Esophagus muscularis mucosa (tissue), 4 donors: ENCODE data around the gene GALNT6. TPM values are rescaled to one million over a fixed set of nuclear protein-coding genes. Genes with fewer than 3 reads are reported as not detected.

Source experiments
- DNase-seq: peaks from one replicate; pipeline ENCODE4 v3.0.0-alpha.2; 2017; ENCODE audit errors: extremely low spot score
- H3K27ac ChIP-seq, 4 donors: fragments of 200-600 bp; sonication (generic); replicated peaks in 1 of 4; 1 replicate in 3 of 4; 2 replicates in 1 of 4; pipeline ENCODE4 v1.5.1; 2016 to 2019; ENCODE audit warnings: mild to moderate bottlenecking in 1 of 4
- H3K27me3 ChIP-seq, 4 donors: fragments of 200-600 bp; sonication (generic); one replicate each; pipeline versions ENCODE4 v1.5.1 to v1.6.0; 2016 to 2019
- H3K36me3 ChIP-seq, 4 donors: fragments of 200-600 bp; sonication (generic); one replicate each; pipeline ENCODE4 v1.5.1; 2016 to 2019
- H3K4me1 ChIP-seq, 4 donors: fragments of 200-600 bp; sonication (generic); one replicate each; pipeline ENCODE4 v1.5.1; 2016 to 2019
- H3K4me3 ChIP-seq, 4 donors: fragments of 200-600 bp; sonication (generic); 1 replicate in 2 of 4; 2 replicates in 2 of 4; pipeline ENCODE4 v1.5.1; 2016 to 2019; ENCODE audit warnings: mild to moderate bottlenecking in 4 of 4, moderate library complexity in 1 of 4
- H3K9me3 ChIP-seq, 4 donors: fragments of 200-600 bp; sonication (generic); 1 replicate in 3 of 4; 2 replicates in 1 of 4; pipeline ENCODE4 v1.5.1; 2016 to 2019
- EP300 ChIP-seq: sonication (generic); formaldehyde crosslinking; IDR thresholded peaks from one replicate; pipeline ENCODE4 v1.6.1; 2017; ENCODE audit warnings: antibody characterized with exemption
- POLR2A ChIP-seq: fragments of 450-650 bp; IDR thresholded peaks from one replicate; pipeline ENCODE4 v1.6.1; 2017; ENCODE audit warnings: antibody characterized with exemption, moderate library complexity, mild to moderate bottlenecking, low read depth
- POLR2AphosphoS5 ChIP-seq, 2 donors: sonication (generic); formaldehyde crosslinking; IDR thresholded peaks; one replicate each; pipeline ENCODE4 v1.6.1; 2017; ENCODE audit warnings: antibody characterized with exemption in 2 of 2
- WGBS: methylation state at CpG from one replicate; pipeline ENCODE4 v1.1.5; 2018; 5-methylcytosine and 5-hydroxymethylcytosine counted together
- intact Hi-C: fragments of 100-400 bp; cut with DNase I; formaldehyde crosslinking; loops from one replicate; pipeline ENCODE4 v1.15.1; 2023
- total RNA-seq, 4 donors: library from RNA; depleted of rRNA; stranded (reverse); fragments of >200 nt; gene quantifications; one replicate each; pipeline versions ENCODE4 v1.1.0 to v1.2.1, GENCODE V29; 2016
- TF ChIP-seq, protein P1 (sequence below), 3 experiments: fragments of 200-600 bp in 2 of 3; fragments of 450-650 bp in 1 of 3; sonication (generic) in 2 of 3; IDR thresholded peaks; one replicate each; pipeline ENCODE4 v1.5.1; 2017 to 2019; ENCODE audit warnings: antibody characterized with exemption in 3 of 3, mild to moderate bottlenecking in 2 of 3, moderate library complexity in 1 of 3

The GALNT6 gene
- total RNA-seq, 4 donors from 2014 or later = 1.4 to 5.8 (median 3.1) TPM

DNA sequence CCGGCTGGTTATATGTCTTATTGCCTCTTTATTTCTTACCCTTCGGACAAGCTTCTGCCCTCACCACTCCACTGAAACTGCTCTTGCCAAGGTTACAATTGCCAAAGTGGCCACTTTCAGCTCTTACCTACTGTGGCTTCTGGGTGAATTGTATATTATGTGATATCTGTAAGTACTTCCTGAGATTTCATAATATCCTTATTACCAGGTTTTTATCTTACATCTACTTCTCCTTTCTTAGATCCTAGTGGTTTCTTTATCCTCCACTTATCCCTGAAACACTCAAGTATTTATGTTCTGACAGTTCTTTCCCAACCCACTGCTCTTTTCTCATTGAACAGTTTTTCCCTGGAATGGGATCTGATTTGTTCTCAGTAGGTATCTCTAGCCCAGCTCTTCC is 55.3 kb downstream of the GALNT6 start:
- no peak overlapping the region for H3K4me3 ChIP-seq
- no peaks in the 10 kb centered on the region for H3K36me3 ChIP-seq
- no peaks in the 10 kb centered on the region for H3K27me3 ChIP-seq
- no peak overlapping the region for H3K27ac ChIP-seq
- no peak for TF ChIP-seq EP300
- TF ChIP-seq POLR2AphosphoS5 (IDR thresholded peaks at IDR 0.05) = no peak
- TF ChIP-seq, protein P1, sequence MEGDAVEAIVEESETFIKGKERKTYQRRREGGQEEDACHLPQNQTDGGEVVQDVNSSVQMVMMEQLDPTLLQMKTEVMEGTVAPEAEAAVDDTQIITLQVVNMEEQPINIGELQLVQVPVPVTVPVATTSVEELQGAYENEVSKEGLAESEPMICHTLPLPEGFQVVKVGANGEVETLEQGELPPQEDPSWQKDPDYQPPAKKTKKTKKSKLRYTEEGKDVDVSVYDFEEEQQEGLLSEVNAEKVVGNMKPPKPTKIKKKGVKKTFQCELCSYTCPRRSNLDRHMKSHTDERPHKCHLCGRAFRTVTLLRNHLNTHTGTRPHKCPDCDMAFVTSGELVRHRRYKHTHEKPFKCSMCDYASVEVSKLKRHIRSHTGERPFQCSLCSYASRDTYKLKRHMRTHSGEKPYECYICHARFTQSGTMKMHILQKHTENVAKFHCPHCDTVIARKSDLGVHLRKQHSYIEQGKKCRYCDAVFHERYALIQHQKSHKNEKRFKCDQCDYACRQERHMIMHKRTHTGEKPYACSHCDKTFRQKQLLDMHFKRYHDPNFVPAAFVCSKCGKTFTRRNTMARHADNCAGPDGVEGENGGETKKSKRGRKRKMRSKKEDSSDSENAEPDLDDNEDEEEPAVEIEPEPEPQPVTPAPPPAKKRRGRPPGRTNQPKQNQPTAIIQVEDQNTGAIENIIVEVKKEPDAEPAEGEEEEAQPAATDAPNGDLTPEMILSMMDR (IDR thresholded peaks at IDR 0.05) = no peak
- no peak for TF ChIP-seq POLR2A
- no peak for DNase-seq
- intact Hi-C loops = no loop called here
- H3K9me3 ChIP-seq = no peaks in the 10 kb centered on the region
- peaks cover 0 to 1% (median under 1%) of the 10 kb centered on the region in 4 donors for H3K4me1 ChIP-seq
- WGBS = 68% methylated on average over 2 of the region's 2 CpGs

GRCh38 chr12:51334764-51335163 is 56.4 kb downstream of the GALNT6 start:
- no peaks in the 10 kb centered on the region for H3K36me3 ChIP-seq
- no peak overlapping the region for H3K4me3 ChIP-seq
- H3K9me3 ChIP-seq = no peaks in the 10 kb centered on the region
- WGBS = 83% methylated on average over 4 of the region's 4 CpGs
- H3K27me3 ChIP-seq = no peaks in the 10 kb centered on the region
- intact Hi-C loops = no loop called here
- no peak for TF ChIP-seq EP300
- TF ChIP-seq POLR2AphosphoS5 (IDR thresholded peaks at IDR 0.05) = no peak
- TF ChIP-seq POLR2A = no peak
- TF ChIP-seq, protein P1 (IDR thresholded peaks at IDR 0.05) = no peak
- no peak for DNase-seq
- H3K27ac ChIP-seq = no peak overlapping the region
- no peaks in the 10 kb centered on the region for H3K4me1 ChIP-seq

DNA sequence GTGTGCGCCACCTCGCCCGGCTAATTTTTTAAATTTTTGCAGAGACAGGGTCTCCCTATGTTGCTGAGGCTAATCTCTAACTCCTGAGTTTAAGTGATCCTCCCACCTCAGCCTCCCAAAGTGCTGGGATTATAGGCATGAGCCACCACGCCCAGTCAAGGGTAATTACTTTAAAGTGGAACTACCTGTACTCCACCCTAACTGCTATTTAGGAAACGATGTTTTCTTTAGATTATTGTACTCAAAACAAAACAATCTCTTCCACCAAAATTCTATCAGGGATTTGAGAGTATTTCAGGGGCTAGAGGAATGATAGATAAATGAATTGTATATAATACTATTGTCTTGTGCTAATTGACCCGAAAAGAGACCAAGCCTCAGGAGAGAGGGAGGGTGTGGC is 57.7 kb downstream of the GALNT6 start:
- H3K4me3 ChIP-seq = no peak overlapping the region
- no peaks in the 10 kb centered on the region for H3K9me3 ChIP-seq
- DNase-seq = no peak
- H3K36me3 ChIP-seq = no peaks in the 10 kb centered on the region
- 72% methylated on average over 6 of the region's 6 CpGs for WGBS
- TF ChIP-seq POLR2AphosphoS5 (IDR thresholded peaks at IDR 0.05) (no peak), EP300 (no peak), POLR2A (no peak)
- TF ChIP-seq, protein P1 (IDR thresholded peaks at IDR 0.05) = no peak
- intact Hi-C loops = no loop called here
- no peak overlapping the region for H3K27ac ChIP-seq
- no peaks in the 10 kb centered on the region for H3K4me1 ChIP-seq
- H3K27me3 ChIP-seq = no peaks in the 10 kb centered on the region

GRCh38 chr12:51330186-51330585 is 61.0 kb downstream of the GALNT6 start:
- peaks cover 0 to 8% (median 0%) of the 10 kb centered on the region in 4 donors for H3K4me1 ChIP-seq
- H3K36me3 ChIP-seq = no peaks in the 10 kb centered on the region
- H3K9me3 ChIP-seq = no peaks in the 10 kb centered on the region
- H3K4me3 ChIP-seq = no peak overlapping the region
- DNase-seq = no peak
- no peaks in the 10 kb centered on the region for H3K27me3 ChIP-seq
- intact Hi-C loops = no loop called here
- no peak overlapping the region for H3K27ac ChIP-seq
- TF ChIP-seq POLR2A (no peak), POLR2AphosphoS5 (IDR thresholded peaks at IDR 0.05) (no peak), EP300 (no peak)
- TF ChIP-seq, protein P1 (IDR thresholded peaks at IDR 0.05) = no peak

DNA sequence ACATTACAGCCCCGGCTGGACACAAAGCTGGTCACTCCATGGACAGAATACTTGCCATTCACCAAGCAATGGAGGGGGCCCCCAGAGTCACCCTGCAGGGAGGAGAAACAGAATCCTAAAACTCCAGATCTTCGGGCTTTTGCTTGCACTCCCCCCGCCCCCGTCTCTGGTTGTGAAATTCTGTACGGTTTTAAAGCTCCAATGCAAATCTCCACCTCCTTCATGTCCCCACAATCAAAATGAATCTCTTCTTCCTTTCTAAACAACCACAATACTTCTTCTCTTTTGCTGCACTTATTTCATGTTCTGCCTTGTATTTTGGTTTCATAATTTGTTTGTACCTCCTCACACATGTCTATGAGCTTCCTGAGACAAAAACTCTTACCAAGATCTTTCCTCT is 61.5 kb downstream of the GALNT6 start:
- H3K27me3 ChIP-seq = no peaks in the 10 kb centered on the region
- intact Hi-C loops = no loop called here
- 71% methylated on average over 5 of the region's 5 CpGs for WGBS
- no peaks in the 10 kb centered on the region for H3K9me3 ChIP-seq
- H3K4me3 ChIP-seq = no peak overlapping the region
- DNase-seq = no peak
- H3K4me1 ChIP-seq = peaks cover 0 to 8% (median 0%) of the 10 kb centered on the region in 4 donors
- no peak for TF ChIP-seq POLR2AphosphoS5 (IDR thresholded peaks at IDR 0.05)
- no peak for TF ChIP-seq POLR2A
- TF ChIP-seq EP300 = no peak
- TF ChIP-seq, protein P1 (IDR thresholded peaks at IDR 0.05) = no peak
- H3K27ac ChIP-seq = no peak overlapping the region
- H3K36me3 ChIP-seq = no peaks in the 10 kb centered on the region
